Subcutaneous adipose tissue (tissue), 4 donors: ENCODE data around the gene TSPAN12. TPM values are rescaled to one million over a fixed set of nuclear protein-coding genes. Genes with fewer than 3 reads are reported as not detected.

ENCODE experiments used
- CTCF ChIP-seq: fragments of 450-650 bp; IDR thresholded peaks from one replicate; pipeline ENCODE4 v1.5.1; 2016; ENCODE audit warnings: low read depth, mild to moderate bottlenecking, control low read depth, antibody characterized with exemption, moderate library complexity
- total RNA-seq, 4 donors: library from RNA; depleted of rRNA; stranded (reverse); fragments of >200 nt; gene quantifications; one replicate each; pipeline ENCODE4 v1.1.0, GENCODE V29; 2016

Gene TSPAN12
- total RNA-seq, 4 donors from 2014 or later, result 7.0 to 12.1 (median 10.3) TPM

GRCh38 chr7:120813546-120814252 lies 44.2 kb downstream of the TSPAN12 start:
- TF ChIP-seq CTCF, result no peak

GRCh38 chr7:120813089-120813488 lies 44.9 kb downstream of the TSPAN12 start:
- no peak for TF ChIP-seq CTCF

- no peak for TF ChIP-seq CTCF
Measured at GRCh38 chr7:120809260-120809659, 48.7 kb downstream of the TSPAN12 start.

GRCh38 chr7:120807390-120807789 lies 50.6 kb downstream of the TSPAN12 start:
- TF ChIP-seq CTCF, result no peak

- TF ChIP-seq CTCF, result no peak
Measured at GRCh38 chr7:120806669-120807068, 51.3 kb downstream of the TSPAN12 start.

GRCh38 chr7:120805636-120806388 lies 52.1 kb downstream of the TSPAN12 start:
- no peak for TF ChIP-seq CTCF

- no peak for TF ChIP-seq CTCF
Measured at GRCh38 chr7:120802751-120803150, 55.2 kb downstream of the TSPAN12 start.
